UCSD-AML1 (cell line): ENCODE data around the gene GPR107.

Experiments used
- DNase-seq: peaks from one replicate; lab custom pipeline; 2025; ENCODE audit not compliant: unreplicated experiment; lab: John Stamatoyannopoulos, UW

Gene GPR107

GRCh38 chr9:130053109-130053503, 600 bp upstream of the GPR107 start:
- DNase-seq, result no peak

GRCh38 chr9:130054325-130054786, 650 bp downstream of the GPR107 start:
- DNase-seq, result no peak

- no peak for DNase-seq
Observed at GRCh38 chr9:130054820-130055219, 1.1 kb downstream of the GPR107 start.

GRCh38 chr9:130058154-130058553, 4.4 kb downstream of the GPR107 start:
- no peak for DNase-seq

GRCh38 chr9:130058887-130059286, 5.2 kb downstream of the GPR107 start:
- no peak for DNase-seq

GRCh38 chr9:130060296-130060695, 6.6 kb downstream of the GPR107 start:
- DNase-seq, result no peak

- no peak for DNase-seq
Observed at GRCh38 chr9:130062750-130063149, 9.0 kb downstream of the GPR107 start.

GRCh38 chr9:130064621-130065020, 10.9 kb downstream of the GPR107 start:
- DNase-seq, result no peak

GRCh38 chr9:130069048-130069447, 15.3 kb downstream of the GPR107 start:
- DNase-seq, result no peak

- DNase-seq, result no peak
Observed at GRCh38 chr9:130072515-130073235, 19.0 kb downstream of the GPR107 start.

GRCh38 chr9:130073373-130073772, 19.7 kb downstream of the GPR107 start:
- DNase-seq, result no peak

GRCh38 chr9:130078547-130078946, 24.8 kb downstream of the GPR107 start:
- DNase-seq, result no peak

- DNase-seq, result no peak
Observed at GRCh38 chr9:130084337-130084736, 30.6 kb downstream of the GPR107 start.

- no peak for DNase-seq
Observed at GRCh38 chr9:130088051-130088450, 34.3 kb downstream of the GPR107 start.

GRCh38 chr9:130089141-130089540, 35.4 kb downstream of the GPR107 start:
- no peak for DNase-seq

GRCh38 chr9:130090915-130091314, 37.2 kb downstream of the GPR107 start:
- DNase-seq, result no peak

- no peak for DNase-seq
Observed at GRCh38 chr9:130092910-130093309, 39.2 kb downstream of the GPR107 start.

- DNase-seq, result no peak
Observed at GRCh38 chr9:130095872-130096271, 42.2 kb downstream of the GPR107 start.

- no peak for DNase-seq
Observed at GRCh38 chr9:130100681-130101080, 47.0 kb downstream of the GPR107 start.

- DNase-seq, result no peak
Observed at GRCh38 chr9:130101915-130102314, 48.2 kb downstream of the GPR107 start.

- DNase-seq, result no peak
Observed at GRCh38 chr9:130104491-130105193, 50.9 kb downstream of the GPR107 start.

- no peak for DNase-seq
Observed at GRCh38 chr9:130106860-130107233, 53.1 kb downstream of the GPR107 start.
